Esophagus squamous epithelium (tissue), 5 donors: ENCODE results near the gene MTMR4. TPM values are rescaled to one million over a fixed set of nuclear protein-coding genes. Genes with fewer than 3 reads are reported as not detected.
A peak's percentile ranks its signal among the peaks of the same experiment; 100 is the strongest.

Source experiments
- DNase-seq: peaks from one replicate; lab custom pipeline; 2025; lab: John Stamatoyannopoulos, UW
- H3K27ac ChIP-seq, 4 donors: fragments of 200-600 bp; sonication (generic); one replicate each; pipeline ENCODE4 v1.5.1; 2016 to 2019; ENCODE audit warnings: mild to moderate bottlenecking in 1 of 4
- H3K27me3 ChIP-seq, 4 donors: fragments of 200-600 bp; sonication (generic); 1 replicate in 3 of 4; 2 replicates in 1 of 4; pipeline versions ENCODE4 v1.5.1 to v1.6.0; 2017 to 2021; ENCODE audit warnings: antibody characterized with exemption in 1 of 4
- H3K36me3 ChIP-seq, 3 donors: fragments of 200-600 bp; sonication (generic); one replicate each; pipeline ENCODE4 v1.5.1; 2016 to 2019
- H3K4me1 ChIP-seq, 3 donors: fragments of 200-600 bp; sonication (generic); one replicate each; pipeline ENCODE4 v1.5.1; 2017 to 2019
- H3K4me3 ChIP-seq, 4 donors: fragments of 200-600 bp; sonication (generic); 1 replicate in 3 of 4; 2 replicates in 1 of 4; pipeline ENCODE4 v1.5.1; 2016 to 2019; ENCODE audit warnings: mild to moderate bottlenecking in 2 of 4, moderate library complexity in 1 of 4
- H3K9me3 ChIP-seq, 3 donors: fragments of 200-600 bp; sonication (generic); one replicate each; pipeline ENCODE4 v1.5.1; 2016 to 2019
- POLR2A ChIP-seq, 4 donors: fragments of 450-650 bp; IDR thresholded peaks; one replicate each; pipeline ENCODE4 v1.6.1; 2017; ENCODE audit warnings: antibody characterized with exemption in 4 of 4, mild to moderate bottlenecking in 4 of 4, moderate library complexity in 3 of 4
- WGBS, 2 donors: methylation state at CpG; one replicate each; pipeline ENCODE4 v1.1.5; 2018; 5-methylcytosine and 5-hydroxymethylcytosine counted together
- intact Hi-C: fragments of 100-400 bp; cut with DNase I; formaldehyde crosslinking; loops from one replicate; pipeline ENCODE4 v1.15.0; 2022
- total RNA-seq, 4 donors: library from RNA; depleted of rRNA; stranded (reverse); fragments of >200 nt; gene quantifications; one replicate each; pipeline ENCODE4 v1.1.0, GENCODE V29; 2016
- TF ChIP-seq, protein P1 (sequence below), 6 experiments: fragments of 450-650 bp in 4 of 6; fragments of 200-600 bp in 2 of 6; sonication (generic) in 2 of 6; IDR thresholded peaks; one replicate each; pipeline ENCODE4 v1.5.1; 2016 to 2019; ENCODE audit warnings: antibody characterized with exemption in 6 of 6, mild to moderate bottlenecking in 4 of 6, moderate library complexity in 4 of 6
- donor health status: DM: yes; HTN: yes; CAD: no.

MTMR4 gene
- total RNA-seq, 4 donors from 2014 or later = 21.7 to 34.5 (median 28.0) TPM

DNA sequence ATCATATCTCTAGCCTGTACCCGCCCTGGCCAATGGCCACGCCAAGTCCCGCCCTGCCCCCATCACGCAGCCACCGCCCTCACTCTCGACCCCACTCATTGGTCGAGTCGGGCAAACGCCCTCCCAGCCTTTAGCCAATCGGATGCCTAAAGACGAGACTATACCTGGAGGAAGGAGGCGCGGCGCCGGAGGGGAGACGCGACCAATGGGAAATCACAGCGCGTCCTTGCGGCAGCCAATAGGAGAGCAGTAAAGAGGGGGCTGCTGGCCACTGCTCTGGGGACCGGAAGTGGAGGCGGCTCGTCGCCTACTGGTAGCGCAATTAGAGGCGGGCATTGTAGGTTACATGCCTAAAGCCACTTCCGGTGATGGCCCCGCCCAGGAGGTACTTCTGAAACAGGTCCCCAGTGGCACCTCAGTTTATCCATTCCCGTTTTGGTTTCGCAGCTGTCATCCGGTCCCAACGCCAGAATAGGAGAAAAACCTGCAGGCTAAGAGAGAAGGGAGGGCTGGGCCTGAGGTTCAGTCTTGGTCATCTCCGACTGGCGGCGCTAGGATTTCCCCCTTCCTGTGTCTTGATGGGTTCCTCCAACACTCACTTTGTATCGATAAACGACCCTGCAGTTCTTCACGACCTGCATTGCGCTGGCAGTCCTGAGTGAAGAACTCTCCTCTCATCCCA is 3.6 kb upstream of the MTMR4 start:
- TF ChIP-seq POLR2A (IDR thresholded peaks at IDR 0.05) = peak in 2 of 4 donors; percentile 36 to 44
- TF ChIP-seq, protein P1, sequence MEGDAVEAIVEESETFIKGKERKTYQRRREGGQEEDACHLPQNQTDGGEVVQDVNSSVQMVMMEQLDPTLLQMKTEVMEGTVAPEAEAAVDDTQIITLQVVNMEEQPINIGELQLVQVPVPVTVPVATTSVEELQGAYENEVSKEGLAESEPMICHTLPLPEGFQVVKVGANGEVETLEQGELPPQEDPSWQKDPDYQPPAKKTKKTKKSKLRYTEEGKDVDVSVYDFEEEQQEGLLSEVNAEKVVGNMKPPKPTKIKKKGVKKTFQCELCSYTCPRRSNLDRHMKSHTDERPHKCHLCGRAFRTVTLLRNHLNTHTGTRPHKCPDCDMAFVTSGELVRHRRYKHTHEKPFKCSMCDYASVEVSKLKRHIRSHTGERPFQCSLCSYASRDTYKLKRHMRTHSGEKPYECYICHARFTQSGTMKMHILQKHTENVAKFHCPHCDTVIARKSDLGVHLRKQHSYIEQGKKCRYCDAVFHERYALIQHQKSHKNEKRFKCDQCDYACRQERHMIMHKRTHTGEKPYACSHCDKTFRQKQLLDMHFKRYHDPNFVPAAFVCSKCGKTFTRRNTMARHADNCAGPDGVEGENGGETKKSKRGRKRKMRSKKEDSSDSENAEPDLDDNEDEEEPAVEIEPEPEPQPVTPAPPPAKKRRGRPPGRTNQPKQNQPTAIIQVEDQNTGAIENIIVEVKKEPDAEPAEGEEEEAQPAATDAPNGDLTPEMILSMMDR (IDR thresholded peaks at IDR 0.05) = no peak
- DNase-seq = peak; percentile 100
- no peaks in the 10 kb centered on the region for H3K27me3 ChIP-seq
- H3K9me3 ChIP-seq = no peaks in the 10 kb centered on the region
- peaks cover 0 to 8% (median 0%) of the 10 kb centered on the region in 3 donors for H3K36me3 ChIP-seq
- intact Hi-C loops = loop anchor here (10.0 kb wide), 1 partner anchor 163 kb away; the partner anchor contains the start of gene SUPT4H1
- peak overlapping the region; percentile 51 to 82 (median 79) for H3K4me3 ChIP-seq
- peaks cover 27 to 63% (median 32%) of the 10 kb centered on the region in 3 donors for H3K4me1 ChIP-seq
- 0 to 1% methylated on average over 23 of the region's 39 CpGs for WGBS, 2 donors
- H3K27ac ChIP-seq = peak overlapping the region; percentile 96 to 100 (median 98)

DNA sequence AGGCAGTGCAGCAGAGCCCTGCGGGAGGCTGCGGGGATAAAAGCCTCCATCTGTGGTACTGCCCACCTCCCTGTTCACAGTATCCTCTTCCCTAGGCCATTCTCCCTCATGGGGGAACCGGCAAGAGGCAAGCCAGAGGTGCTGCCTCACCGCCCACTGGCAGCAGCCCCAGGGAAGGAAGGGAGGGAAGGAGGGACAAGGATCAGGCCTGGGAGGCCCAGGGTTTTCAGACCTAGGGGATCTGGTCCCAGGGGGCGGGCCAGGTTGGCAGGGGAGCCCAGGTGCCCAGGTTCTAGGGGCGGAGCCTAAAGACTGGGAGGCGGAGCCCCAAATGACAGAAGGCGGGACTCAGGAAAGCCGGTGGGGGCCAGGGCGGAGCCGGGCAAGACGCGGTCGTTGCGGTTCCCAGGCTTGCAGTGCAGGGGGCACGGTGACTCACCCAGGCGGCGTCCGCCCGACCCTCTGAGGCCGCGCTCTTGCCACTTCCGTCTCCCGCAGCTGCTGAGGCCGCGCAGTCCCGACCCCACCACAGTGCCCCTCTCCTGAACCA is 3.0 kb upstream of the MTMR4 start:
- no peaks in the 10 kb centered on the region for H3K27me3 ChIP-seq
- intact Hi-C loops = loop anchor here (10.0 kb wide), 1 partner anchor 163 kb away; the partner anchor contains the start of gene SUPT4H1
- H3K4me3 ChIP-seq = peak overlapping the region; percentile 51 to 82 (median 79)
- 0 to 1% methylated on average over 7 to 14 of the region's 27 CpGs for WGBS, 2 donors
- peak in 2 of 4 donors; percentile 48 to 65 for TF ChIP-seq POLR2A (IDR thresholded peaks at IDR 0.05)
- TF ChIP-seq, protein P1 (IDR thresholded peaks at IDR 0.05) = no peak
- H3K27ac ChIP-seq = peak overlapping the region; percentile 96 to 100 (median 98)
- H3K4me1 ChIP-seq = peaks cover 27 to 69% (median 36%) of the 10 kb centered on the region in 3 donors
- DNase-seq = no peak
- H3K36me3 ChIP-seq = peaks cover 0 to 12% (median 0%) of the 10 kb centered on the region in 3 donors
- no peaks in the 10 kb centered on the region for H3K9me3 ChIP-seq

DNA sequence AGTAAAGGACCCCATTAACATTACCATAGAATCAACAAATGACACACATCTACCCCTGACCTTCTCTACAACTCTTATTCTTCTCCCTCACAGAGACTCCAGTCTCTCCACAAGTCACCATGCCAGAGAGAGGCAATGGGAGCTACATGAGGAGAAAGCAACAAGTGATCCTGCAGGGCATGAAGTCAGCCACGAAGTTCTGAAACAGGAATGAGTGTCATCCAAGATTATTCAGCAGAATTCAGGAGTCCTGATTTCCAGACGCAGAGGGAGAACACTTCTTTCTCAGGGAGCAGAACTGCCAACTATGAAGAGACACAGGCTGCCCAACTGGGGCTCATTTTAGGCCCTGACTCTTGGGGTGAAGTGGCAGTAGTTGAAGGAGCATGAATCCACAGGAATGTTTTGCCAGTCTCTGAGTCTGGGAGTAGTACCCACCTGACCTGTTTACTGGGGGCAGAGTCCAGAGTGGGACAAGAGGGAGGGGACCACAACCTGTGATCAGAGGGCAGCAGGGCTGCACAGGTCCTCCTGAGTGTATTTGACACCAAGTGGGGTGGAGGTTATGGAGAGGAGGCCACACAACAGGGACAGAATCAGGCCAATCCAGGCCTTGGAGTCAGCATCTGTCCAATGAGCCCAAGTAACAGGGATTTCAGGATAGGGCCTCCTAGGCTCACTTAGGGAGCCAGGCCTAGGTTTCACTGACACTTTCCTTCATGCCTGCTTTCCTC is 2.4 kb upstream of the MTMR4 start:
- 18 to 40% methylated on average over 1 to 2 of the region's 2 CpGs for WGBS, 2 donors
- Histone ChIP-seq H3K27me3 (no peaks in the 10 kb centered on the region), H3K4me1 (peaks cover 27 to 72% (median 36%) of the 10 kb centered on the region in 3 donors), H3K36me3 (peaks cover 0 to 18% (median 0%) of the 10 kb centered on the region in 3 donors), H3K27ac (peak overlapping the region; percentile 96 to 100 (median 98)), H3K9me3 (no peaks in the 10 kb centered on the region), H3K4me3 (peak overlapping the region; percentile 51 to 82 (median 79))
- intact Hi-C loops = loop anchor here (10.0 kb wide), 1 partner anchor 162 kb away; the partner anchor contains the start of gene SUPT4H1
- DNase-seq = no peak
- TF ChIP-seq, protein P1 (IDR thresholded peaks at IDR 0.05) = no peak
- TF ChIP-seq POLR2A (IDR thresholded peaks at IDR 0.05) = no peak

DNA sequence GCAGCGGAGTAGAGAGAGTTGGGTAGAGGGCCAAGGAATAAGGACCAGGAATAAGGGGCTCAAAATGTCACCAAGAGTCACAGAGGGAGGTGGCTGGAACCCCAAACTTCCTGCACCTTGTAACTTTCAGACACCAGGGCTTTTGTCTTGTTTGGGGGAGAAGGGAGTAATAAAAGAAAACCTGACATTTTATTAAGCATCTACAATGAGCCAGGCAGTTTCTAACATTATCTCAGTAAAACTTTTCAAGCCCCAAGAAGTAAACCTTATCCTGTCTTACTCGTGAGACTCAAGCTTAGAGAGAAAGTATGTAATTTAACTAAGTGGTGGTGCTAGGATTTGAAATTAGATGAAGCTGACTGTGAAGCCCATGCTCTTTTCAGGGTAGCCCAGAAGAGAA is 848 bp upstream of the MTMR4 start:
- peak overlapping the region in 3 of 4 donors; percentile 83 to 90 (median 88) for H3K27ac ChIP-seq
- 62 to 68% methylated on average over 2 of the region's 2 CpGs for WGBS, 2 donors
- DNase-seq = no peak
- H3K4me1 ChIP-seq = peaks cover 27 to 68% (median 36%) of the 10 kb centered on the region in 3 donors
- no peaks in the 10 kb centered on the region for H3K27me3 ChIP-seq
- TF ChIP-seq, protein P1 (IDR thresholded peaks at IDR 0.05) = no peak
- no peak for TF ChIP-seq POLR2A (IDR thresholded peaks at IDR 0.05)
- intact Hi-C loops = loop anchor here (10.0 kb wide), 1 partner anchor 160 kb away; the partner anchor contains the start of gene SUPT4H1
- peak overlapping the region in 1 of 4 donors; percentile 91 for H3K4me3 ChIP-seq
- no peaks in the 10 kb centered on the region for H3K9me3 ChIP-seq
- H3K36me3 ChIP-seq = peaks cover 2 to 34% (median 4%) of the 10 kb centered on the region in 3 donors
